ENCODE data around the gene GPRC5C. TPM values are rescaled to one million over a fixed set of nuclear protein-coding genes. Genes with fewer than 3 reads are reported as not detected.
A peak's percentile ranks its signal among the peaks of the same experiment; 100 is the strongest.

The GPRC5C gene
- total and polyA plus RNA-seq, 2 of the 13 experiments (the other 11 are each of a cell fraction or from before 2014, with no cell fraction given), result 85.6 to 300 TPM

DNA sequence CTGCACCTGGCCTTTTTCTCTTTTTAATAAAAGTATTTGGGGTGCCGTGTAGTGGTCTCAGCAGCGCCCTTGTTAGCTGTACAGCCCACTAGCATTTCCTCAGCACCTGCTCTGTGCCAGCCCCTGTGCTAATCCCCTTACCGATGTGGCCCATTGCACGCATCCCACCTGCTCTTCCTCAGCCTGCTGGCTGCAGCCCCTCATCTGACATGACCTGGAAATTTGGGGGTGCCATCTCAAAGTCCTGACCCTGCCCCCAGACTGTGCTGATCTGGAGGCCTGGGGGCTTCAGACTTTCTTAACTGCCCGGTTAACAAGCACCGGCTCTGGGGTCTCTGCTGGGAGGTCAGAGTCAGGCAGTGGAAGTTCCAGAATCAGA lies 10.4 kb downstream of the GPRC5C start (continued):
- TF ChIP-seq SNAPC5 (CRISPR knock-in tag; IDR thresholded peaks at IDR 0.05; ENCODE audit: borderline replicate concordance) (no peak), PATZ1 (CRISPR knock-in tag; IDR thresholded peaks at IDR 0.05) (no peak), ZNF740 (CRISPR knock-in tag; IDR thresholded peaks at IDR 0.05) (no peak), CHCHD3 (CRISPR knock-in tag; IDR thresholded peaks at IDR 0.05) (peak; percentile 39; the same call in 1 of the 2 replicates), ZNF563 (CRISPR knock-in tag; IDR thresholded peaks at IDR 0.05) (0 out of 2 replicates have a peak, but pooled peaks have one; percentile 6)
- TF ChIP-seq, protein P1, sequence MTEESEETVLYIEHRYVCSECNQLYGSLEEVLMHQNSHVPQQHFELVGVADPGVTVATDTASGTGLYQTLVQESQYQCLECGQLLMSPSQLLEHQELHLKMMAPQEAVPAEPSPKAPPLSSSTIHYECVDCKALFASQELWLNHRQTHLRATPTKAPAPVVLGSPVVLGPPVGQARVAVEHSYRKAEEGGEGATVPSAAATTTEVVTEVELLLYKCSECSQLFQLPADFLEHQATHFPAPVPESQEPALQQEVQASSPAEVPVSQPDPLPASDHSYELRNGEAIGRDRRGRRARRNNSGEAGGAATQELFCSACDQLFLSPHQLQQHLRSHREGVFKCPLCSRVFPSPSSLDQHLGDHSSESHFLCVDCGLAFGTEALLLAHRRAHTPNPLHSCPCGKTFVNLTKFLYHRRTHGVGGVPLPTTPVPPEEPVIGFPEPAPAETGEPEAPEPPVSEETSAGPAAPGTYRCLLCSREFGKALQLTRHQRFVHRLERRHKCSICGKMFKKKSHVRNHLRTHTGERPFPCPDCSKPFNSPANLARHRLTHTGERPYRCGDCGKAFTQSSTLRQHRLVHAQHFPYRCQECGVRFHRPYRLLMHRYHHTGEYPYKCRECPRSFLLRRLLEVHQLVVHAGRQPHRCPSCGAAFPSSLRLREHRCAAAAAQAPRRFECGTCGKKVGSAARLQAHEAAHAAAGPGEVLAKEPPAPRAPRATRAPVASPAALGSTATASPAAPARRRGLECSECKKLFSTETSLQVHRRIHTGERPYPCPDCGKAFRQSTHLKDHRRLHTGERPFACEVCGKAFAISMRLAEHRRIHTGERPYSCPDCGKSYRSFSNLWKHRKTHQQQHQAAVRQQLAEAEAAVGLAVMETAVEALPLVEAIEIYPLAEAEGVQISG (CRISPR knock-in tag; IDR thresholded peaks at IDR 0.05), result no peak

All from HepG2 (cell line).